Subcutaneous abdominal adipose tissue (tissue), 5 donors: ENCODE data around the gene UBASH3A.

Experiments
- H3K27ac ChIP-seq: one replicate; pipeline ENCODE4 v1.7.0; 2013; ENCODE audit warnings: low read depth, mild to moderate bottlenecking, inconsistent platforms, low read length, moderate library complexity
- H3K27me3 ChIP-seq, 5 donors: one replicate each; pipeline ENCODE4 v1.7.0; 2013; ENCODE audit warnings: low read length in 5 of 5, inconsistent platforms in 1 of 5; ENCODE audit not compliant: control insufficient read depth in 5 of 5, insufficient read depth in 4 of 5
- H3K36me3 ChIP-seq, 5 donors: one replicate each; pipeline ENCODE4 v1.7.0; 2013; ENCODE audit warnings: low read length in 5 of 5; ENCODE audit not compliant: control insufficient read depth in 5 of 5, insufficient read depth in 5 of 5
- H3K4me1 ChIP-seq, 5 donors: one replicate each; pipeline ENCODE4 v1.7.0; 2013; ENCODE audit warnings: low read length in 5 of 5, mild to moderate bottlenecking in 3 of 5, moderate library complexity in 1 of 5; ENCODE audit not compliant: control insufficient read depth in 5 of 5, insufficient read depth in 5 of 5
- H3K4me3 ChIP-seq, 5 donors: one replicate each; pipeline ENCODE4 v1.7.0; 2013; ENCODE audit warnings: low read length in 5 of 5, low read depth in 1 of 5
- H3K9ac ChIP-seq, 5 donors: one replicate each; pipeline ENCODE4 v1.7.0; 2013; ENCODE audit warnings: low read length in 5 of 5, mild to moderate bottlenecking in 4 of 5, moderate library complexity in 3 of 5
- H3K9me3 ChIP-seq, 5 donors: one replicate each; pipeline ENCODE4 v1.7.0; 2013; ENCODE audit warnings: low read length in 5 of 5; ENCODE audit not compliant: control insufficient read depth in 5 of 5
- donor health status: healthy.
- donor health status: healthy.
- donor health status: healthy.
- donor health status: healthy.
- donor health status: healthy.

Gene UBASH3A

GRCh38 chr21:42388740-42389448 is 14.8 kb upstream of the UBASH3A start:
- H3K9ac ChIP-seq, result no peak overlapping the region
- no peaks in the 10 kb centered on the region for H3K4me1 ChIP-seq
- H3K36me3 ChIP-seq, result no peaks in the 10 kb centered on the region
- H3K27me3 ChIP-seq, result peaks cover 3 to 19% (median 8%) of the 10 kb centered on the region in 5 donors
- no peak overlapping the region for H3K27ac ChIP-seq
- H3K4me3 ChIP-seq, result no peak overlapping the region
- H3K9me3 ChIP-seq, result peaks cover 0 to 4% (median 0%) of the 10 kb centered on the region in 5 donors

- Histone ChIP-seq H3K4me1 (no peaks in the 10 kb centered on the region), H3K9me3 (peaks cover 0 to 4% (median 0%) of the 10 kb centered on the region in 5 donors), H3K27me3 (peaks cover 3 to 19% (median 8%) of the 10 kb centered on the region in 5 donors), H3K27ac (no peak overlapping the region), H3K9ac (no peak overlapping the region), H3K36me3 (no peaks in the 10 kb centered on the region), H3K4me3 (no peak overlapping the region)
Measured at GRCh38 chr21:42389449-42389835, 14.3 kb upstream of the UBASH3A start.

GRCh38 chr21:42390193-42390592 is 13.5 kb upstream of the UBASH3A start:
- H3K27ac ChIP-seq, result no peak overlapping the region
- peaks cover 3 to 19% (median 8%) of the 10 kb centered on the region in 5 donors for H3K27me3 ChIP-seq
- no peaks in the 10 kb centered on the region for H3K4me1 ChIP-seq
- no peak overlapping the region for H3K4me3 ChIP-seq
- H3K9ac ChIP-seq, result no peak overlapping the region
- peaks cover 0 to 4% (median 0%) of the 10 kb centered on the region in 5 donors for H3K9me3 ChIP-seq
- no peaks in the 10 kb centered on the region for H3K36me3 ChIP-seq

DNA sequence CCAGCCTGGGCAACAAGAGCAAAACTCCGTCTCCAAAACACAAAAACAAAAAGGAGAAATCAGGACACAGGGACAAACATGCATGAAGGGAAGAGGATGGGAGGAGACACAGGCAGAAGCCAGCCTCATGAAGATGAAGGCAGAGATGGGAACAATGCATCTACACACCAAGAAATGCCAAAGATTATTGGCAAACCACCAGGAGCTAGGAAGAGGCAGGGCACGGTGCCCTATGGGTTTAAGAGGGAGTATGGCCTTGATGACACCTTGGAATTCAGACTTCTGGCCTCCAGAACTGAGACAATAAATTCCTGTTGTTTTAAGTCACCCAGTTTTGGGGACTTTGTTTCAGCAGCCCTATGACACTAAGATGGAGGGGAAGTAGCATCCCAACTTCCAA is 13.0 kb upstream of the UBASH3A start:
- H3K9me3 ChIP-seq, result peaks cover 0 to 4% (median 0%) of the 10 kb centered on the region in 5 donors

DNA sequence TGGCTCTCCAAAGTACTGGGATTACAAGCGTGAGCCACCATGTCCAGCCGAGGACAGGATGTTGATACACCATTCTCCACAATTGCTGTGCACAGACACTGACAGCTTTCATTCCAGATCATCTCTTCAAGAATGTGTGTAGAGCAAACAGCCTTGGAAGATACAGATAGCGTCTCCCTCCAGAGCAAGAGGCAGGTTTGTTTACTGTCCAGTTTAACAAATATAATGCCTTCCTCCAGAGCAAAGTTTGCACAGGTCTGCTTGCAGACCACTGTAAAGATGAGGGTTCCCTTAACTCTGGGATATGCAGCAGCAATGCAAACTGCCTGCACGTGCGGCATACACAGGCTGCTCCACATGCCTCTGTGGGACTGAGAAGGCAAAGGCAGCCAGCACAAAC is 12.4 kb upstream of the UBASH3A start:
- H3K27me3 ChIP-seq, result peaks cover 3 to 21% (median 8%) of the 10 kb centered on the region in 5 donors
- H3K9ac ChIP-seq, result no peak overlapping the region
- H3K27ac ChIP-seq, result no peak overlapping the region
- no peaks in the 10 kb centered on the region for H3K4me1 ChIP-seq
- H3K36me3 ChIP-seq, result no peaks in the 10 kb centered on the region
- H3K9me3 ChIP-seq, result peaks cover 0 to 4% (median 0%) of the 10 kb centered on the region in 5 donors
- no peak overlapping the region for H3K4me3 ChIP-seq

More for the DNA sequence above, 13.0 kb upstream of the UBASH3A start:
- H3K27ac ChIP-seq, result no peak overlapping the region
- H3K9ac ChIP-seq, result no peak overlapping the region
- H3K27me3 ChIP-seq, result peaks cover 3 to 19% (median 8%) of the 10 kb centered on the region in 5 donors
- H3K36me3 ChIP-seq, result no peaks in the 10 kb centered on the region
- H3K4me1 ChIP-seq, result no peaks in the 10 kb centered on the region
- no peak overlapping the region for H3K4me3 ChIP-seq

GRCh38 chr21:42392731-42393442 is 10.8 kb upstream of the UBASH3A start:
- Histone ChIP-seq H3K27ac (no peak overlapping the region), H3K4me3 (no peak overlapping the region), H3K36me3 (no peaks in the 10 kb centered on the region), H3K27me3 (peaks cover 3 to 15% (median 8%) of the 10 kb centered on the region in 5 donors), H3K9me3 (peaks cover 0 to 4% (median 0%) of the 10 kb centered on the region in 5 donors), H3K4me1 (no peaks in the 10 kb centered on the region), H3K9ac (no peak overlapping the region)

DNA sequence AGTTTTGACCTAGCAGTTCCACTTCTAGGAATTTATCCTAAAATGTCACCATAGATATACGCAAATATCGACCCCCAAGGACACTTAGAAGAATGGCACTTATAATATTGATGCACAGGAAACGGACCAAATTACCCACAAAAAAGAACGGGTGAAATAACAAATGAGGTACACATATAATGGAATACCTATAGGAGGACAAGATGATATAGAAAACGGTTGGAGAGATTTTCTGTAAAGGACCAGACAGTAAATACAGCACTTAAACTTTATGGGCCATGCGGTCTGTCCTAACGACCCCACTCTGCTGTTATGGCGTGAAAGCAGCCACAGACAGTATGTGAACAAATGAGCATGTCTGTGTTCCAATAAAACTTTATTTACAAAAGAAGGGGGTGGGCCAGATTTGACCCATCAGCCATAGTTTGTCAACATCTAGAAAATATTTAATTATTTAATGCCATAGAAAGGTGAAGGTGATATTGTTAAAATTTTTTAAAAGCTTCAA is 10.2 kb upstream of the UBASH3A start:
- Histone ChIP-seq H3K9me3 (peaks cover 0 to 4% (median 0%) of the 10 kb centered on the region in 5 donors), H3K27me3 (peaks cover 3 to 13% (median 8%) of the 10 kb centered on the region in 5 donors), H3K27ac (no peak overlapping the region), H3K4me1 (no peaks in the 10 kb centered on the region), H3K9ac (no peak overlapping the region), H3K4me3 (no peak overlapping the region), H3K36me3 (no peaks in the 10 kb centered on the region)

GRCh38 chr21:42395302-42395701 is 8.4 kb upstream of the UBASH3A start:
- no peaks in the 10 kb centered on the region for H3K36me3 ChIP-seq
- peaks cover 0 to 7% (median 3%) of the 10 kb centered on the region in 5 donors for H3K27me3 ChIP-seq
- H3K9ac ChIP-seq, result no peak overlapping the region
- peaks cover 0 to 4% (median 0%) of the 10 kb centered on the region in 5 donors for H3K9me3 ChIP-seq
- no peak overlapping the region for H3K4me3 ChIP-seq
- H3K4me1 ChIP-seq, result peaks cover 0 to 1% (median 0%) of the 10 kb centered on the region in 5 donors
- no peak overlapping the region for H3K27ac ChIP-seq

DNA sequence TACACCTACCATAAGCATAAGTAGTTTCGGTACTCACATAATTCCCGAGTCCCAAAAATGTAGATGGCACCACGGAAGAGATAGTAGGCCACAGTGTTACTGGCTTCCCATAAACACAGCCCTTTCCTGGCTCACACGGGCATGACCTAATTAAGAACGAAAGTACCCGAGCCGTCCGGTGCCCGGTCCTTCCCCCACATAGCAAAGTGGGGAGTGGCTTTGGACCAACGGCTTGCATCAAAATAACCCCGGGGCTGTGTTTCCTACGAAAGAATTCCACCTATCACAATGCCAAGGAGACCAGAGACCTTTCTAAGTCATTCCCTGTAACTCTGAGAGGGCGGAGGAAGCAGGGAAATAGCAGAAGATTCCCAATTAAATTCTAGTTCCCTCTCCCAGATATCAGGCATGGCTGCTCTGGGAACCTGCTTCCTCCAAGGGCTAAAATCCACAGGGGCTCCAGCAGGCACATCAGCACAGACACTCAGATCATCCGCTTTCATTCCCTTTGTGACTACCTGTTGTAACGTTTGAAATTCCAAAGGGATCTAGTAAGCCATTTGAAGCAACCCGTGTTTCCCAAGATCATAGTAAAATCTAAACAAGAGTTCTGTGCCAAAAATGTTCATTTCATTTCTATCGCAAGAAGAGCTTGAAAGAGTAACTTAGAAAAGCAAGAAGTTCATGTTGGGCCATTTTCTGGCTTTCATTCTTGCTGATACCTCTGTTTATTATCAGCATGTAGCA is 7.6 kb upstream of the UBASH3A start, which contains the start of gene TMPRSS3:
Gene TMPRSS3, minus strand, starts transcription at position 148 of the 747 bp plus-strand sequence. CDS start 635 bp downstream, outside the sequence.
- Histone ChIP-seq H3K36me3 (no peaks in the 10 kb centered on the region), H3K9me3 (peaks cover 0 to 4% (median 0%) of the 10 kb centered on the region in 5 donors), H3K9ac (no peak within 1 kb of the TSS), H3K4me3 (no peak within 1 kb of the TSS), H3K27ac (no peak within 1 kb of the TSS), H3K27me3 (peaks cover 0 to 7% (median 3%) of the 10 kb centered on the region in 5 donors), H3K4me1 (peaks cover 0 to 9% (median 0%) of the 10 kb centered on the region in 5 donors)
